KMS-11 (cell line): ENCODE data around the gene LCP1.
"Not testable (repeated sequence)": the region's sequence is repeated elsewhere in the genome, so short reads cannot be mapped to it uniquely, and the experiment has no call there.

Experiments used
- H2AFZ ChIP-seq: fragments of 200-600 bp; sonication (generic); 2 replicates; pipeline ENCODE4 v1.6.1; 2016; ENCODE audit warnings: antibody characterized with exemption, mixed run types, low read depth
- H3K27ac ChIP-seq: fragments of 200-600 bp; sonication (generic); 2 replicates; pipeline ENCODE4 v1.6.1; 2016; ENCODE audit warnings: mild to moderate bottlenecking, mixed run types
- H3K27me3 ChIP-seq: fragments of 200-600 bp; sonication (generic); 2 replicates; pipeline ENCODE4 v1.6.1; 2017; ENCODE audit warnings: mild to moderate bottlenecking, low read depth, mixed run types, moderate library complexity; ENCODE audit not compliant: insufficient read depth
- H3K36me3 ChIP-seq: fragments of 200-600 bp; sonication (generic); 2 replicates; pipeline ENCODE4 v1.6.1; 2017; ENCODE audit warnings: mild to moderate bottlenecking, mixed run types; ENCODE audit not compliant: insufficient read depth
- H3K4me1 ChIP-seq: fragments of 200-600 bp; sonication (generic); 2 replicates; pipeline ENCODE4 v1.6.1; 2016; ENCODE audit warnings: mild to moderate bottlenecking, low read depth, mixed run types; ENCODE audit not compliant: poor library complexity, severe bottlenecking
- H3K4me2 ChIP-seq: fragments of 200-600 bp; sonication (generic); 2 replicates; pipeline ENCODE4 v1.7.0; 2016; ENCODE audit warnings: mild to moderate bottlenecking, mixed run types
- H3K4me3 ChIP-seq: fragments of 200-600 bp; sonication (generic); IDR thresholded peaks from 2 replicates; pipeline ENCODE4 v1.6.1; 2017; ENCODE audit warnings: low read depth, low read length, mixed read lengths; ENCODE audit not compliant: insufficient read depth
- H3K79me2 ChIP-seq: fragments of 200-600 bp; sonication (generic); 2 replicates; pipeline ENCODE4 v1.6.1; 2016; ENCODE audit warnings: low read depth, mixed run types; ENCODE audit not compliant: insufficient read depth
- H3K9ac ChIP-seq: fragments of 200-600 bp; sonication (generic); 2 replicates; pipeline ENCODE4 v1.6.1; 2016; ENCODE audit warnings: mild to moderate bottlenecking, mixed run types
- H4K20me1 ChIP-seq: fragments of 200-600 bp; sonication (generic); 2 replicates; pipeline ENCODE4 v1.6.1; 2016; ENCODE audit warnings: mild to moderate bottlenecking, mixed run types; ENCODE audit not compliant: insufficient read depth
- TF ChIP-seq, protein P1 (sequence below): fragments of 200-600 bp; sonication (generic); conservative IDR thresholded peaks from 2 replicates; pipeline ENCODE4 v1.6.1; 2017; ENCODE audit warnings: low read depth, mild to moderate bottlenecking, antibody characterized with exemption, low read length, moderate library complexity, mixed read lengths

The LCP1 gene

DNA sequence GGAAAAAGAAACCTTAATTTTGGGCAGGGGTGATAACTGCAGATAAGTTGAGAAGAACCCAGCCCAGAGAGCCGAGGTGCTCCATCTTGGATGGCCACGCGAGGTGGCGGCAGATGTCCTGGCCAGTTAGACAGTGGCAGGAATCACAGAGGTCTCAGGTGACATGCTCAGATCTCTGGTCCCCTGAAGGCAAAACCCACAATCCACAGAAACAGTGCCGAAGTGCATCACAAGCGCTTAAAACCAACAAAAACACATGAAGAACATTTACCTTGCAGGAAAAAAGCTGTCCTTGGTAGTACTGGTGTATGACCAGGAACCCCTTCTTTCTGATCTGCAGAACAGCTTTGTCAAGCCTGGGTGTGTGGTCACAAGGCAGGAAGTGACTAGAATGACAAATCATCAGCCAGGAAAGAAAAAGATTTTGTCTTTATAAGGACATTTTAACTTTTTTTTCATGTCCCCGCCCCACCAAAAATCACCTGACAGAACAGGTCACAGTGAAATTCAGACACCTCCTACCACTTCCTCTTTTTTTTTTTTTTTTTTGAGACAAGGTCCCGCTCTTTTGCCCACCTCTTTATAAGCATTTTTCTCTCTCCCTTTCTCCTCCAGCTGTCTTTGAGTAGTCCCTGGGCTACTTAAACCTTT lies at the start of gene LCP1:
Gene LCP1, minus strand, starts transcription at position 338 of the 651 bp plus-strand sequence. CDS start 22,515 bp downstream, outside the sequence.
- Histone ChIP-seq H3K4me2 (peak within 1 kb of the TSS; percentile 29; the same call in 1 of the 2 replicates), H3K4me3 (no peak within 1 kb of the TSS)

GRCh38 chr13:46229251-46229650 lies 47.3 kb upstream of the LCP1 start:
- no peak overlapping the region for H3K4me2 ChIP-seq
- H3K79me2 ChIP-seq: no peaks in the 10 kb centered on the region
- no peaks in the 10 kb centered on the region for H3K4me1 ChIP-seq
- no peak overlapping the region for H3K27ac ChIP-seq
- H3K36me3 ChIP-seq: no peaks in the 10 kb centered on the region
- H2AFZ ChIP-seq: no peak overlapping the region
- H3K9ac ChIP-seq: no peak overlapping the region
- H3K4me3 ChIP-seq: no peak overlapping the region
- TF ChIP-seq, protein P1, sequence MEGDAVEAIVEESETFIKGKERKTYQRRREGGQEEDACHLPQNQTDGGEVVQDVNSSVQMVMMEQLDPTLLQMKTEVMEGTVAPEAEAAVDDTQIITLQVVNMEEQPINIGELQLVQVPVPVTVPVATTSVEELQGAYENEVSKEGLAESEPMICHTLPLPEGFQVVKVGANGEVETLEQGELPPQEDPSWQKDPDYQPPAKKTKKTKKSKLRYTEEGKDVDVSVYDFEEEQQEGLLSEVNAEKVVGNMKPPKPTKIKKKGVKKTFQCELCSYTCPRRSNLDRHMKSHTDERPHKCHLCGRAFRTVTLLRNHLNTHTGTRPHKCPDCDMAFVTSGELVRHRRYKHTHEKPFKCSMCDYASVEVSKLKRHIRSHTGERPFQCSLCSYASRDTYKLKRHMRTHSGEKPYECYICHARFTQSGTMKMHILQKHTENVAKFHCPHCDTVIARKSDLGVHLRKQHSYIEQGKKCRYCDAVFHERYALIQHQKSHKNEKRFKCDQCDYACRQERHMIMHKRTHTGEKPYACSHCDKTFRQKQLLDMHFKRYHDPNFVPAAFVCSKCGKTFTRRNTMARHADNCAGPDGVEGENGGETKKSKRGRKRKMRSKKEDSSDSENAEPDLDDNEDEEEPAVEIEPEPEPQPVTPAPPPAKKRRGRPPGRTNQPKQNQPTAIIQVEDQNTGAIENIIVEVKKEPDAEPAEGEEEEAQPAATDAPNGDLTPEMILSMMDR: no peak
- no peaks in the 10 kb centered on the region for H4K20me1 ChIP-seq
- no peaks in the 10 kb centered on the region for H3K27me3 ChIP-seq

More for the DNA sequence above, at the start of gene LCP1:
- Histone ChIP-seq H3K36me3 (no peaks in the 10 kb centered on the region), H3K27ac (no peak within 1 kb of the TSS), H2AFZ (peak within 1 kb of the TSS; percentile 18), H3K9ac (no peak within 1 kb of the TSS), H3K79me2 (no peaks in the 10 kb centered on the region), H3K4me1 (peaks cover 53% of the 10 kb centered on the region), H3K27me3 (no peaks in the 10 kb centered on the region), H4K20me1 (no peaks in the 10 kb centered on the region)
- TF ChIP-seq, protein P1: no peak

- not testable (repeated sequence) for H3K27ac ChIP-seq, H3K79me2 ChIP-seq, H4K20me1 ChIP-seq, H3K4me3 ChIP-seq, H3K36me3 ChIP-seq, H3K27me3 ChIP-seq, H3K9ac ChIP-seq
- H2AFZ ChIP-seq: peak overlapping the region; percentile 18; the same call in 1 of the 2 replicates
- H3K4me1 ChIP-seq: peaks cover 11% of the 10 kb centered on the region
- peak overlapping the region; percentile 17; the same call in 1 of the 2 replicates for H3K4me2 ChIP-seq
Observed at GRCh38 chr13:46220234-46220633, 38.3 kb upstream of the LCP1 start.

DNA sequence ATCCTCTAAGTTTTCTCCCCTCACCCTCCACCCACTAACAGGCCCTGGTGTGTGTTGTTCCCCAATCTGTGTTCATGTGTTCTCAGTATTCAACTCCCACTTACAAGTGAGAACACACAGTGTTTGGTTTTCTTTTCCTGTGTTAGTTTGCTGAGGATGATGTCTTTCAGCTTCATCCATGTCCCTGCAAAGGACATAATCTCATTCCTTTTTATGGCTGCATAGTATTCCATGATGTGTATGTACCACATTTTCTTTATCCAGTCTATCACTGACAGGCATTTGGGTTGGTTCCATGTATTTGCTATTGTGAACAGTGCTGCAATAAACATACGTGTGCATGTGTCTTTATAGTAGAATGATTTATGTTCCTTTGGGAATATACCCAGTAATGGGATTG lies 32.8 kb upstream of the LCP1 start:
- not testable (repeated sequence) for H3K9ac ChIP-seq, H2AFZ ChIP-seq, H3K4me3 ChIP-seq, H3K36me3 ChIP-seq, H3K27me3 ChIP-seq, H3K79me2 ChIP-seq, H4K20me1 ChIP-seq, H3K27ac ChIP-seq, H3K4me2 ChIP-seq
- peaks cover 18% of the 10 kb centered on the region for H3K4me1 ChIP-seq

- Histone ChIP-seq H3K27ac (no peak overlapping the region), H3K4me3 (no peak overlapping the region), H3K79me2 (no peaks in the 10 kb centered on the region), H3K4me1 (peaks cover 16% of the 10 kb centered on the region), H3K4me2 (no peak overlapping the region), H3K9ac (no peak overlapping the region), H4K20me1 (no peaks in the 10 kb centered on the region), H3K36me3 (no peaks in the 10 kb centered on the region), H2AFZ (no peak overlapping the region), H3K27me3 (no peaks in the 10 kb centered on the region)
- TF ChIP-seq, protein P1: no peak
Observed at GRCh38 chr13:46213242-46213641, 31.3 kb upstream of the LCP1 start.
